K562 (cell line): Measurements from ENCODE around the gene CDKN2B. TPM values are rescaled to one million over a fixed set of nuclear protein-coding genes. Genes with fewer than 3 reads are reported as not detected.

ENCODE experiments used
- ATAC-seq: fragments of 200-7000 bp; cut with Tn5 transposase; 3 replicates; pipeline ENCODE4 v1.9.1; 2020; ENCODE audit warnings: moderate library complexity
- BruUV-seq: library from RNA; stranded (reverse); fragments of 400-500 nt; replicated peaks from 2 replicates; lab custom pipeline; 2021; lab: Mats Ljungman, UMichigan
- CTCF ChIA-PET: fragments of 300-600 bp; formaldehyde crosslinking; extraction: SDS; loops from one replicate; lab custom pipeline; 2021; ENCODE audit warnings: low intra/inter-chr PET ratio; lab: Yijun Ruan, JAX
- POLR2A ChIA-PET: fragments of 300-600, 350-650 bp; sonication (Branson Sonifier 250); formaldehyde crosslinking; extraction: SDS; loops from one replicate; lab custom pipeline; 2021; ENCODE audit warnings: antibody characterized with exemption, inconsistent platforms; lab: Yijun Ruan, JAX
- DNase-seq, 4 experiments: peaks; one replicate each; pipeline versions ENCODE4 v3.0.0 to v3.0.0-alpha.2; 2011 to 2018; ENCODE audit warnings: low spot score in 3 of 4, mixed read lengths in 3 of 4; ENCODE audit errors: extremely low read depth in 1 of 4
- FAIRE-seq: peaks from 2 replicates; lab custom pipeline; 2011; peaks lifted over from hg19 to GRCh38; lab: Jason Lieb, UNC
- H2AFZ ChIP-seq: 2 replicates; pipeline ENCODE4 v1.6.0; 2011; ENCODE audit warnings: low read depth, low read length, control low read depth, inconsistent platforms
- H3K27ac ChIP-seq: fragments of 200-600 bp; 3 replicates; pipeline ENCODE4 v1.8.0; 2011; ENCODE audit warnings: low read depth, mild to moderate bottlenecking, control low read depth, inconsistent platforms, low read length, moderate library complexity, mixed read lengths; ENCODE audit errors: extremely low read depth
- H3K27me3 ChIP-seq, 2 experiments: fragments of 300-600 bp in 1 of 2; 2 replicates in 1 of 2; 3 replicates in 1 of 2; pipeline versions ENCODE4 v1.6.0 to v1.8.0; 2011; ENCODE audit warnings: inconsistent platforms in 2 of 2, low read length in 2 of 2, mild to moderate bottlenecking in 1 of 2, mixed read lengths in 1 of 2, moderate library complexity in 1 of 2; ENCODE audit not compliant: control insufficient read depth in 2 of 2, insufficient read depth in 2 of 2
- H3K36me3 ChIP-seq: fragments of 300-600 bp; 3 replicates; pipeline ENCODE4 v1.8.0; 2011; ENCODE audit warnings: mild to moderate bottlenecking, low read length, inconsistent platforms; ENCODE audit not compliant: control insufficient read depth, insufficient read depth
- H3K4me1 ChIP-seq, 2 experiments: fragments of 200-600 bp in 1 of 2; replicated peaks in 1 of 2; 2 replicates in 1 of 2; 3 replicates in 1 of 2; pipeline versions ENCODE4 v1.5.1 to v1.8.0; 2011; ENCODE audit warnings: inconsistent platforms in 2 of 2, low read length in 2 of 2, mild to moderate bottlenecking in 1 of 2, mixed read lengths in 1 of 2, moderate library complexity in 1 of 2; ENCODE audit not compliant: control insufficient read depth in 2 of 2, insufficient read depth in 2 of 2
- H3K4me2 ChIP-seq: 2 replicates; pipeline ENCODE4 v1.6.1; 2011; ENCODE audit warnings: low read length, control low read depth, inconsistent platforms, mixed read lengths; ENCODE audit not compliant: insufficient read depth
- H3K4me3 ChIP-seq: fragments of 200-600 bp; sonication (generic), shearing (Covaris generic); 2 replicates; pipeline ENCODE4 v1.5.1; 2016; ENCODE audit warnings: control low read depth, inconsistent platforms
- H3K79me2 ChIP-seq: fragments of 200-600 bp; 3 replicates; pipeline ENCODE4 v1.8.0; 2011; ENCODE audit warnings: low read length, inconsistent platforms; ENCODE audit not compliant: control insufficient read depth, insufficient read depth
- H3K9ac ChIP-seq, 2 experiments: 2 replicates each; pipeline versions ENCODE4 v1.6.0 to v1.6.1; 2011; ENCODE audit warnings: low read depth in 2 of 2, low read length in 2 of 2, control low read depth in 1 of 2, inconsistent platforms in 1 of 2, mild to moderate bottlenecking in 1 of 2, mixed read lengths in 1 of 2; ENCODE audit not compliant: insufficient read depth in 1 of 2
- H3K9me1 ChIP-seq: one replicate; pipeline ENCODE4 v1.6.0; 2011; ENCODE audit warnings: inconsistent platforms, mild to moderate bottlenecking, low read length, moderate library complexity; ENCODE audit not compliant: control insufficient read depth, insufficient read depth
- H3K9me3 ChIP-seq: replicated peaks from 2 replicates; pipeline ENCODE4 v1.5.1; 2011; ENCODE audit warnings: low read depth, low read length, inconsistent platforms; ENCODE audit not compliant: control insufficient read depth, insufficient read depth
- H4K20me1 ChIP-seq: replicated peaks from 2 replicates; pipeline ENCODE4 v1.6.1; 2011; ENCODE audit warnings: low read length, inconsistent platforms, mixed read lengths; ENCODE audit not compliant: control insufficient read depth, insufficient read depth
- BDP1 ChIP-seq: IDR thresholded peaks from 3 replicates; pipeline ENCODE4 v1.6.1; 2011; ENCODE audit not compliant: insufficient read length, insufficient read depth
- SMAD2 ChIP-seq: fragments of 150-350 bp; IDR thresholded peaks from 2 replicates; pipeline ENCODE4 v1.6.1; 2014; ENCODE audit warnings: low read depth, mild to moderate bottlenecking, low read length
- TRIM25 ChIP-seq: fragments of 450-650 bp; IDR thresholded peaks from 2 replicates; pipeline ENCODE4 v1.7.0; 2016; ENCODE audit warnings: borderline replicate concordance
- WGBS: fragments of 100-300 bp; shearing (Covaris generic); methylation state at CpG from one replicate; pipeline ENCODE4 v1.1.6; 2016; ENCODE audit warnings: low coverage, mixed read lengths; ENCODE audit not compliant: insufficient coverage; ENCODE audit errors: missing lambda C conversion rate; 5-methylcytosine and 5-hydroxymethylcytosine counted together
- in situ Hi-C: fragments of 300-500 bp; cut with MboI; formaldehyde crosslinking; loops from 4 replicates; pipeline ENCODE4 v1.15.0; 2018; ENCODE audit warnings: inconsistent platforms, mixed read lengths
- intact Hi-C: fragments of 100-400 bp; cut with micrococcal nuclease; formaldehyde crosslinking; loops from 2 replicates; pipeline ENCODE4 v1.14.2; 2022
- polyA plus RNA-seq, 8 experiments: library from polyadenylated mRNA; depleted of rRNA in 4 of 8; stranded (reverse) in 5 of 8; unstranded in 3 of 8; fragments of >200 nt; fragmentation: Nextera tagmentation in 2 of 8; fragmentation: Illumina TruSeq in 1 of 8; extraction: Ambion mirVana in 2 of 8; extraction: Trizol in 1 of 8; gene quantifications; 2 replicates each; pipeline versions ENCODE4 v1.2.1 to v1.2.3, GENCODE V29; 2011 to 2014; ENCODE audit warnings: inconsistent platforms in 1 of 8, missing spikeins in 1 of 8
- total RNA-seq, 7 experiments: library from RNA; depleted of rRNA in 6 of 7; stranded (reverse); fragments of >200 nt in 6 of 7; fragmentation: Illumina TruSeq in 2 of 7; extraction: Trizol in 2 of 7; gene quantifications; 2 replicates each; pipeline versions ENCODE4 v1.2.1 to v1.2.3, GENCODE V29; 2011 to 2021; ENCODE audit warnings: low replicate concordance in 1 of 7

Gene CDKN2B
- total and polyA plus RNA-seq, 9 of the 15 experiments (the other 6 are each of a cell fraction or from before 2014, with no cell fraction given) = not detected

- in situ Hi-C loops = no loop called here
- no peak overlapping the region for H3K9ac ChIP-seq
- no peaks in the 10 kb centered on the region for H3K9me3 ChIP-seq
- no peaks in the 10 kb centered on the region for H3K27me3 ChIP-seq
- H3K4me2 ChIP-seq = no peak overlapping the region
- no CpG with 5 or more reads among the region's 45 CpGs for WGBS
- TF ChIP-seq TRIM25 (no peak), SMAD2 (no peak), BDP1 (no peak)
- BruUV-seq = no TSS peak
- intact Hi-C loops = no loop called here
- CTCF ChIA-PET = no interaction called here
- DNase-seq = no peak
- FAIRE-seq = no peak
- no peaks in the 10 kb centered on the region for H3K4me1 ChIP-seq
- no peaks in the 10 kb centered on the region for H3K36me3 ChIP-seq
- POLR2A ChIA-PET = no interaction called here
- H2AFZ ChIP-seq = no peak overlapping the region
- no peak overlapping the region for H3K4me3 ChIP-seq
- H3K79me2 ChIP-seq = no peaks in the 10 kb centered on the region
- no peak overlapping the region for H3K27ac ChIP-seq
- no peak for ATAC-seq
- no peaks in the 10 kb centered on the region for H3K9me1 ChIP-seq
- no peaks in the 10 kb centered on the region for H4K20me1 ChIP-seq
These were observed 38.1 kb downstream of the CDKN2B start for GRCh38 chr9:21970800-21971640.
